Esophagus squamous epithelium (tissue), 5 donors: ENCODE measurements around the gene EMSY. TPM values are rescaled to one million over a fixed set of nuclear protein-coding genes. Genes with fewer than 3 reads are reported as not detected.

Source experiments
- DNase-seq: peaks from one replicate; lab custom pipeline; 2025; lab: John Stamatoyannopoulos, UW
- H3K27ac ChIP-seq, 4 donors: fragments of 200-600 bp; sonication (generic); one replicate each; pipeline ENCODE4 v1.5.1; 2016 to 2019; ENCODE audit warnings: mild to moderate bottlenecking in 1 of 4
- H3K27me3 ChIP-seq, 4 donors: fragments of 200-600 bp; sonication (generic); 1 replicate in 3 of 4; 2 replicates in 1 of 4; pipeline versions ENCODE4 v1.5.1 to v1.6.0; 2017 to 2021; ENCODE audit warnings: antibody characterized with exemption in 1 of 4
- H3K36me3 ChIP-seq, 3 donors: fragments of 200-600 bp; sonication (generic); one replicate each; pipeline ENCODE4 v1.5.1; 2016 to 2019
- H3K4me1 ChIP-seq, 3 donors: fragments of 200-600 bp; sonication (generic); one replicate each; pipeline ENCODE4 v1.5.1; 2017 to 2019
- H3K4me3 ChIP-seq, 4 donors: fragments of 200-600 bp; sonication (generic); 1 replicate in 3 of 4; 2 replicates in 1 of 4; pipeline ENCODE4 v1.5.1; 2016 to 2019; ENCODE audit warnings: mild to moderate bottlenecking in 2 of 4, moderate library complexity in 1 of 4
- H3K9me3 ChIP-seq, 3 donors: fragments of 200-600 bp; sonication (generic); one replicate each; pipeline ENCODE4 v1.5.1; 2016 to 2019
- CTCF ChIP-seq, 6 experiments: fragments of 450-650 bp in 4 of 6; fragments of 200-600 bp in 2 of 6; sonication (generic) in 2 of 6; IDR thresholded peaks; one replicate each; pipeline ENCODE4 v1.5.1; 2016 to 2019; ENCODE audit warnings: antibody characterized with exemption in 6 of 6, mild to moderate bottlenecking in 4 of 6, moderate library complexity in 4 of 6
- POLR2A ChIP-seq, 4 donors: fragments of 450-650 bp; IDR thresholded peaks; one replicate each; pipeline ENCODE4 v1.6.1; 2017; ENCODE audit warnings: antibody characterized with exemption in 4 of 4, mild to moderate bottlenecking in 4 of 4, moderate library complexity in 3 of 4
- WGBS, 2 donors: methylation state at CpG; one replicate each; pipeline ENCODE4 v1.1.5; 2018; 5-methylcytosine and 5-hydroxymethylcytosine counted together
- intact Hi-C: fragments of 100-400 bp; cut with DNase I; formaldehyde crosslinking; loops from one replicate; pipeline ENCODE4 v1.15.0; 2022
- total RNA-seq, 4 donors: library from RNA; depleted of rRNA; stranded (reverse); fragments of >200 nt; gene quantifications; one replicate each; pipeline ENCODE4 v1.1.0, GENCODE V29; 2016
- donor health status: DM: yes; HTN: yes; CAD: no.

The EMSY gene
- total RNA-seq, 4 donors from 2014 or later, result 10.0 to 31.0 (median 22.3) TPM

GRCh38 chr11:76562541-76562940 lies 117.7 kb downstream of the EMSY start:
- DNase-seq, result no peak
- Histone ChIP-seq H3K4me1 (peaks cover 0 to 15% (median 0%) of the 10 kb centered on the region in 3 donors), H3K4me3 (no peak overlapping the region), H3K27me3 (peaks cover 0 to 15% (median 0%) of the 10 kb centered on the region in 4 donors), H3K36me3 (no peaks in the 10 kb centered on the region), H3K9me3 (no peaks in the 10 kb centered on the region), H3K27ac (no peak overlapping the region)
- WGBS, 2 donors, result 83 to 85% methylated on average over 3 of the region's 3 CpGs
- intact Hi-C loops, result no loop called here
- TF ChIP-seq CTCF (IDR thresholded peaks at IDR 0.05) (no peak), POLR2A (IDR thresholded peaks at IDR 0.05) (no peak)

GRCh38 chr11:76564364-76564763 lies 119.5 kb downstream of the EMSY start:
- 70 to 72% methylated on average over 3 of the region's 3 CpGs for WGBS, 2 donors
- no peak overlapping the region for H3K27ac ChIP-seq
- H3K4me3 ChIP-seq, result no peak overlapping the region
- peaks cover 0 to 15% (median 0%) of the 10 kb centered on the region in 4 donors for H3K27me3 ChIP-seq
- TF ChIP-seq POLR2A (IDR thresholded peaks at IDR 0.05) (no peak), CTCF (IDR thresholded peaks at IDR 0.05) (no peak)
- intact Hi-C loops, result no loop called here
- H3K36me3 ChIP-seq, result no peaks in the 10 kb centered on the region
- H3K9me3 ChIP-seq, result no peaks in the 10 kb centered on the region
- H3K4me1 ChIP-seq, result peaks cover 0 to 15% (median 0%) of the 10 kb centered on the region in 3 donors
- no peak for DNase-seq

GRCh38 chr11:76566811-76567210 lies 122.0 kb downstream of the EMSY start:
- 0 to 19% methylated on average over 1 of the region's 1 CpG for WGBS, 2 donors
- H3K36me3 ChIP-seq, result no peaks in the 10 kb centered on the region

GRCh38 chr11:76567261-76567660 lies 122.4 kb downstream of the EMSY start:
- WGBS, 2 donors, result 47 to 70% methylated on average over 3 of the region's 3 CpGs
- Histone ChIP-seq H3K4me1 (no peaks in the 10 kb centered on the region), H3K36me3 (no peaks in the 10 kb centered on the region), H3K9me3 (no peaks in the 10 kb centered on the region), H3K27ac (no peak overlapping the region), H3K4me3 (no peak overlapping the region), H3K27me3 (peaks cover 0 to 3% (median 0%) of the 10 kb centered on the region in 4 donors)
- intact Hi-C loops, result no loop called here
- DNase-seq, result no peak
- no peak for TF ChIP-seq CTCF (IDR thresholded peaks at IDR 0.05)

More at GRCh38 chr11:76566811-76567210, 122.0 kb downstream of the EMSY start:
- DNase-seq, result no peak
- TF ChIP-seq POLR2A (IDR thresholded peaks at IDR 0.05), result no peak
- TF ChIP-seq CTCF (IDR thresholded peaks at IDR 0.05), result no peak
- Histone ChIP-seq H3K27ac (no peak overlapping the region), H3K9me3 (no peaks in the 10 kb centered on the region), H3K27me3 (peaks cover 0 to 7% (median 0%) of the 10 kb centered on the region in 4 donors), H3K4me3 (no peak overlapping the region), H3K4me1 (no peaks in the 10 kb centered on the region)
- intact Hi-C loops, result no loop called here

GRCh38 chr11:76568139-76568538 lies 123.3 kb downstream of the EMSY start:
- intact Hi-C loops, result no loop called here
- H3K36me3 ChIP-seq, result no peaks in the 10 kb centered on the region
- no peak overlapping the region for H3K4me3 ChIP-seq
- H3K9me3 ChIP-seq, result no peaks in the 10 kb centered on the region
- no peaks in the 10 kb centered on the region for H3K27me3 ChIP-seq
- TF ChIP-seq CTCF (IDR thresholded peaks at IDR 0.05) (no peak), POLR2A (IDR thresholded peaks at IDR 0.05) (no peak)
- 65 to 79% methylated on average over 4 of the region's 4 CpGs for WGBS, 2 donors
- H3K27ac ChIP-seq, result no peak overlapping the region
- no peak for DNase-seq
- no peaks in the 10 kb centered on the region for H3K4me1 ChIP-seq
